Testis (tissue), 2 donors: ENCODE measurements around the gene POLR3F.

Experiments used
- CTCF ChIP-seq, 3 experiments: fragments of 450-650 bp in 2 of 3; fragments of 200-600 bp in 1 of 3; sonication (generic) in 1 of 3; IDR thresholded peaks; one replicate each; pipeline ENCODE4 v1.5.1; 2016 to 2019; ENCODE audit warnings: antibody characterized with exemption in 3 of 3, mild to moderate bottlenecking in 2 of 3, moderate library complexity in 1 of 3
- POLR2A ChIP-seq: fragments of 450-650 bp; IDR thresholded peaks from one replicate; pipeline ENCODE4 v1.6.1; 2017; ENCODE audit warnings: antibody characterized with exemption, mild to moderate bottlenecking, moderate library complexity

GRCh38 chr20:18527339-18527738 lies 60.1 kb downstream of the POLR3F start:
- TF ChIP-seq CTCF (IDR thresholded peaks at IDR 0.05): no peak
- TF ChIP-seq POLR2A: no peak
